ENCODE data around the gene SDF2L1. TPM values are rescaled to one million over a fixed set of nuclear protein-coding genes. Genes with fewer than 3 reads are reported as not detected.

The SDF2L1 gene
- total and polyA plus RNA-seq, 9 of the 15 experiments (the other 6 are each of a cell fraction or from before 2014, with no cell fraction given), result 15.1 to 989 (median 124) TPM

GRCh38 chr22:21687685-21688259 is 45.7 kb downstream of the SDF2L1 start (continued):
- TF ChIP-seq, protein P1, sequence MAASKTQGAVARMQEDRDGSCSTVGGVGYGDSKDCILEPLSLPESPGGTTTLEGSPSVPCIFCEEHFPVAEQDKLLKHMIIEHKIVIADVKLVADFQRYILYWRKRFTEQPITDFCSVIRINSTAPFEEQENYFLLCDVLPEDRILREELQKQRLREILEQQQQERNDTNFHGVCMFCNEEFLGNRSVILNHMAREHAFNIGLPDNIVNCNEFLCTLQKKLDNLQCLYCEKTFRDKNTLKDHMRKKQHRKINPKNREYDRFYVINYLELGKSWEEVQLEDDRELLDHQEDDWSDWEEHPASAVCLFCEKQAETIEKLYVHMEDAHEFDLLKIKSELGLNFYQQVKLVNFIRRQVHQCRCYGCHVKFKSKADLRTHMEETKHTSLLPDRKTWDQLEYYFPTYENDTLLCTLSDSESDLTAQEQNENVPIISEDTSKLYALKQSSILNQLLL (CRISPR knock-in tag; IDR thresholded peaks at IDR 0.05; ENCODE audit: borderline replicate concordance), result 0 out of 2 replicates have a peak, but pooled peaks have one; percentile 43
- TF ChIP-seq ZBTB26 (CRISPR knock-in tag; IDR thresholded peaks at IDR 0.05) (0 out of 2 replicates have a peak, but pooled peaks have one; percentile 18), ZNF121 (CRISPR knock-in tag; conservative IDR thresholded peaks at IDR 0.05) (no peak), POLR2AphosphoS5 (IDR thresholded peaks at IDR 0.05; ENCODE audit: control insufficient read depth, insufficient read depth, low read depth, low read length) (peak; percentile 48; the same call in 1 of the 2 replicates), BRCA1 (IDR thresholded peaks at IDR 0.05) (no peak), BRCA1 (CRISPR knock-in tag; IDR thresholded peaks at IDR 0.05) (0 out of 2 replicates have a peak, but pooled peaks have one; percentile 36), ZNF696 (CRISPR knock-in tag; conservative IDR thresholded peaks at IDR 0.05) (no peak), FOXK2 (conservative IDR thresholded peaks at IDR 0.05 in 1 of 2, IDR thresholded peaks at IDR 0.05 in 1 of 2; ENCODE audit: low read depth in 2 of 2) (no peak), ARID2 (IDR thresholded peaks at IDR 0.05) (no peak), ZBED1 (IDR thresholded peaks at IDR 0.05) (peak; percentile 40; the same call in 1 of the 2 replicates), ZKSCAN8 (CRISPR knock-in tag; IDR thresholded peaks at IDR 0.05) (no peak), STAG1 (CRISPR knock-in tag; IDR thresholded peaks at IDR 0.05; ENCODE audit: borderline replicate concordance) (peak; percentile 50; the same call in 1 of the 2 replicates), CBFA2T2 (conservative IDR thresholded peaks at IDR 0.05) (no peak), FOXJ2 (tag; IDR thresholded peaks at IDR 0.05) (no peak), CEBPB (tag; IDR thresholded peaks at IDR 0.05) (no peak), ZNF586 (CRISPR knock-in tag; conservative IDR thresholded peaks at IDR 0.05) (0 out of 2 replicates have a peak, but pooled peaks have one; percentile 48), ZNF436 (CRISPR knock-in tag; IDR thresholded peaks at IDR 0.05) (no peak), HDAC2 (IDR thresholded peaks at IDR 0.05) (no peak), NCOA4 (IDR thresholded peaks at IDR 0.05; ENCODE audit: partially characterized antibody) (no peak)
- TF ChIP-seq, protein P2, sequence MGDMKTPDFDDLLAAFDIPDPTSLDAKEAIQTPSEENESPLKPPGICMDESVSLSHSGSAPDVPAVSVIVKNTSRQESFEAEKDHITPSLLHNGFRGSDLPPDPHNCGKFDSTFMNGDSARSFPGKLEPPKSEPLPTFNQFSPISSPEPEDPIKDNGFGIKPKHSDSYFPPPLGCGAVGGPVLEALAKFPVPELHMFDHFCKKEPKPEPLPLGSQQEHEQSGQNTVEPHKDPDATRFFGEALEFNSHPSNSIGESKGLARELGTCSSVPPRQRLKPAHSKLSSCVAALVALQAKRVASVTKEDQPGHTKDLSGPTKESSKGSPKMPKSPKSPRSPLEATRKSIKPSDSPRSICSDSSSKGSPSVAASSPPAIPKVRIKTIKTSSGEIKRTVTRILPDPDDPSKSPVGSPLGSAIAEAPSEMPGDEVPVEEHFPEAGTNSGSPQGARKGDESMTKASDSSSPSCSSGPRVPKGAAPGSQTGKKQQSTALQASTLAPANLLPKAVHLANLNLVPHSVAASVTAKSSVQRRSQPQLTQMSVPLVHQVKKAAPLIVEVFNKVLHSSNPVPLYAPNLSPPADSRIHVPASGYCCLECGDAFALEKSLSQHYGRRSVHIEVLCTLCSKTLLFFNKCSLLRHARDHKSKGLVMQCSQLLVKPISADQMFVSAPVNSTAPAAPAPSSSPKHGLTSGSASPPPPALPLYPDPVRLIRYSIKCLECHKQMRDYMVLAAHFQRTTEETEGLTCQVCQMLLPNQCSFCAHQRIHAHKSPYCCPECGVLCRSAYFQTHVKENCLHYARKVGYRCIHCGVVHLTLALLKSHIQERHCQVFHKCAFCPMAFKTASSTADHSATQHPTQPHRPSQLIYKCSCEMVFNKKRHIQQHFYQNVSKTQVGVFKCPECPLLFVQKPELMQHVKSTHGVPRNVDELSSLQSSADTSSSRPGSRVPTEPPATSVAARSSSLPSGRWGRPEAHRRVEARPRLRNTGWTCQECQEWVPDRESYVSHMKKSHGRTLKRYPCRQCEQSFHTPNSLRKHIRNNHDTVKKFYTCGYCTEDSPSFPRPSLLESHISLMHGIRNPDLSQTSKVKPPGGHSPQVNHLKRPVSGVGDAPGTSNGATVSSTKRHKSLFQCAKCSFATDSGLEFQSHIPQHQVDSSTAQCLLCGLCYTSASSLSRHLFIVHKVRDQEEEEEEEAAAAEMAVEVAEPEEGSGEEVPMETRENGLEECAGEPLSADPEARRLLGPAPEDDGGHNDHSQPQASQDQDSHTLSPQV (IDR thresholded peaks at IDR 0.05), result no peak
- TF ChIP-seq, protein P3, sequence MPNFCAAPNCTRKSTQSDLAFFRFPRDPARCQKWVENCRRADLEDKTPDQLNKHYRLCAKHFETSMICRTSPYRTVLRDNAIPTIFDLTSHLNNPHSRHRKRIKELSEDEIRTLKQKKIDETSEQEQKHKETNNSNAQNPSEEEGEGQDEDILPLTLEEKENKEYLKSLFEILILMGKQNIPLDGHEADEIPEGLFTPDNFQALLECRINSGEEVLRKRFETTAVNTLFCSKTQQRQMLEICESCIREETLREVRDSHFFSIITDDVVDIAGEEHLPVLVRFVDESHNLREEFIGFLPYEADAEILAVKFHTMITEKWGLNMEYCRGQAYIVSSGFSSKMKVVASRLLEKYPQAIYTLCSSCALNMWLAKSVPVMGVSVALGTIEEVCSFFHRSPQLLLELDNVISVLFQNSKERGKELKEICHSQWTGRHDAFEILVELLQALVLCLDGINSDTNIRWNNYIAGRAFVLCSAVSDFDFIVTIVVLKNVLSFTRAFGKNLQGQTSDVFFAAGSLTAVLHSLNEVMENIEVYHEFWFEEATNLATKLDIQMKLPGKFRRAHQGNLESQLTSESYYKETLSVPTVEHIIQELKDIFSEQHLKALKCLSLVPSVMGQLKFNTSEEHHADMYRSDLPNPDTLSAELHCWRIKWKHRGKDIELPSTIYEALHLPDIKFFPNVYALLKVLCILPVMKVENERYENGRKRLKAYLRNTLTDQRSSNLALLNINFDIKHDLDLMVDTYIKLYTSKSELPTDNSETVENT (CRISPR knock-in tag; IDR thresholded peaks at IDR 0.05), result 0 out of 2 replicates have a peak, but pooled peaks have one; percentile 66
